Measurements from ENCODE around the gene PPP1R2.
"Not testable (repeated sequence)": the region's sequence is repeated elsewhere in the genome, so short reads cannot be mapped to it uniquely, and the experiment has no call there.

The PPP1R2 gene

DNA sequence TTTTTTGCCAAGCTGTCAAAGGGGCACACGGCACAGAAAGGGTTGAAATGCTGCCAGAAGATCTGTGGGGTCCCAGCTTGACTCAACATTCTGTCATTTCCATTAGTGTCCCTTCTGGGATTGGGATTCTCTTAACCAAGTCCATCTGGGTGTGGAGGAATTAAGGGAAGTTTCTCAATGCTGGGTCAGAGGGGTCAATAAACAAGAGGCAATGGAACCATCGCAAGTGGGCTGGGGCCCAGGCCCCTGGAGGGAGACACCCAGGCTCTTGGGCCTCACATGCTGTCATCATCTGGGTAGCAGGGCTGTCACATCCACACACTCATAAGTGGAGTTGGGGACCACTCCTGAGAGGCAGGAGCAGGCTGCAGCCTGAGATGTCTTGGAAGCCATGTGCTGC is 48.7 kb upstream of the PPP1R2 start (continued):
- no peak for TF ChIP-seq ZEB2 (tag by site-specific recombination; IDR thresholded peaks at IDR 0.05)
- TF ChIP-seq KLF16 (tag by site-specific recombination; IDR thresholded peaks at IDR 0.05), result no peak
- TF ChIP-seq BCL11A (tag by site-specific recombination; IDR thresholded peaks at IDR 0.05; ENCODE audit: low read depth), result no peak
- TF ChIP-seq HOXC10 (CRISPR knock-in tag; IDR thresholded peaks at IDR 0.05), result no peak
- no peak for TF ChIP-seq ZNF629 (tag by site-specific recombination; IDR thresholded peaks at IDR 0.05)
- no peak for TF ChIP-seq ZNF670 (tag by site-specific recombination; IDR thresholded peaks at IDR 0.05; ENCODE audit: low read depth)
- TF ChIP-seq ZNF292 (tag by site-specific recombination; IDR thresholded peaks at IDR 0.05; ENCODE audit: borderline replicate concordance, low read depth), result no peak
- TF ChIP-seq ZNF248 (tag by site-specific recombination; IDR thresholded peaks at IDR 0.05), result no peak
- TF ChIP-seq ZIC2 (tag by site-specific recombination; IDR thresholded peaks at IDR 0.05), result no peak
- no peak for TF ChIP-seq ZNF175 (tag by site-specific recombination; IDR thresholded peaks at IDR 0.05)

DNA sequence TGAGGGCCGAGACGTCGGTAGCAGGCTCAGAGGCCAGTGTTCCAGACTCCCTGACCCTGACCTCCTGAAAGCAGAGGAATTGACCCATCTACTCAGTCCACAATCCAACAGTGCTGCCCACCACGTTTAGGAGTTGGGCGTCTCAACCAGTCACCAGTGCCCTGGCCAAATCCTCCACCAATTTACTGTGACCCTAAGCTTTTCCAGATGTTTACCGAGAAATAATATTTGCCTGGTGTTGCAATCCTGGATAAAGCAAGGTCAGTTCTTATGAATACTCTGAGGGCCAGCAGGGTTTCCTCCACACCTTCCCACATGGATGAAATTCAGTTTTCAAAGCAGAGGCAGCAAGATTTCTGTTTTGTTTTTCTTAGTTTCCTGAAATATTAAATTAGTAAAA is 48.1 kb upstream of the PPP1R2 start:
- no peaks in the 10 kb centered on the region for H3K9me3 ChIP-seq (ENCODE audit: control insufficient read depth, insufficient read depth, low read depth, low read length)
- ChIA-PET CTCF (interaction anchor here (0.5 kb wide), 1 partner anchor 920 kb away, joined by 3 read pairs; no protein-coding TSS in a partner anchor), POLR2A (no interaction called here)
- TF ChIP-seq, protein P1, sequence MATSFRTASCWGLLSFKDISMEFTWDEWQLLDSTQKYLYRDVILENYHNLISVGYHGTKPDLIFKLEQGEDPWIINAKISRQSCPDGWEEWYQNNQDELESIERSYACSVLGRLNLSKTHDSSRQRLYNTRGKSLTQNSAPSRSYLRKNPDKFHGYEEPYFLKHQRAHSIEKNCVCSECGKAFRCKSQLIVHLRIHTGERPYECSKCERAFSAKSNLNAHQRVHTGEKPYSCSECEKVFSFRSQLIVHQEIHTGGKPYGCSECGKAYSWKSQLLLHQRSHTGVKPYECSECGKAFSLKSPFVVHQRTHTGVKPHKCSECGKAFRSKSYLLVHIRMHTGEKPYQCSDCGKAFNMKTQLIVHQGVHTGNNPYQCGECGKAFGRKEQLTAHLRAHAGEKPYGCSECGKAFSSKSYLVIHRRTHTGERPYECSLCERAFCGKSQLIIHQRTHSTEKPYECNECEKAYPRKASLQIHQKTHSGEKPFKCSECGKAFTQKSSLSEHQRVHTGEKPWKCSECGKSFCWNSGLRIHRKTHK (tag by site-specific recombination; IDR thresholded peaks at IDR 0.05), result no peak
- TF ChIP-seq ZNF530 (tag by site-specific recombination; IDR thresholded peaks at IDR 0.05; ENCODE audit: low read depth) (no peak), ZEB2 (tag by site-specific recombination; IDR thresholded peaks at IDR 0.05) (no peak), ZNF548 (tag by site-specific recombination; IDR thresholded peaks at IDR 0.05) (no peak), ZNF155 (tag by site-specific recombination; IDR thresholded peaks at IDR 0.05) (no peak), ZNF555 (tag by site-specific recombination; conservative IDR thresholded peaks at IDR 0.05) (no peak), ZNF112 (tag by site-specific recombination; IDR thresholded peaks at IDR 0.05) (no peak), SP2 (tag by site-specific recombination; IDR thresholded peaks at IDR 0.05) (no peak), ZNF658 (tag by site-specific recombination; IDR thresholded peaks at IDR 0.05) (no peak), ZNF629 (tag by site-specific recombination; IDR thresholded peaks at IDR 0.05) (no peak), ZNF514 (tag by site-specific recombination; IDR thresholded peaks at IDR 0.05) (no peak), ZBTB17 (tag by site-specific recombination; IDR thresholded peaks at IDR 0.05) (no peak), OVOL3 (tag by site-specific recombination; IDR thresholded peaks at IDR 0.05) (no peak), ZNF248 (tag by site-specific recombination; IDR thresholded peaks at IDR 0.05) (no peak), ZNF223 (tag by site-specific recombination; IDR thresholded peaks at IDR 0.05) (no peak)
- TF ChIP-seq, protein P2, sequence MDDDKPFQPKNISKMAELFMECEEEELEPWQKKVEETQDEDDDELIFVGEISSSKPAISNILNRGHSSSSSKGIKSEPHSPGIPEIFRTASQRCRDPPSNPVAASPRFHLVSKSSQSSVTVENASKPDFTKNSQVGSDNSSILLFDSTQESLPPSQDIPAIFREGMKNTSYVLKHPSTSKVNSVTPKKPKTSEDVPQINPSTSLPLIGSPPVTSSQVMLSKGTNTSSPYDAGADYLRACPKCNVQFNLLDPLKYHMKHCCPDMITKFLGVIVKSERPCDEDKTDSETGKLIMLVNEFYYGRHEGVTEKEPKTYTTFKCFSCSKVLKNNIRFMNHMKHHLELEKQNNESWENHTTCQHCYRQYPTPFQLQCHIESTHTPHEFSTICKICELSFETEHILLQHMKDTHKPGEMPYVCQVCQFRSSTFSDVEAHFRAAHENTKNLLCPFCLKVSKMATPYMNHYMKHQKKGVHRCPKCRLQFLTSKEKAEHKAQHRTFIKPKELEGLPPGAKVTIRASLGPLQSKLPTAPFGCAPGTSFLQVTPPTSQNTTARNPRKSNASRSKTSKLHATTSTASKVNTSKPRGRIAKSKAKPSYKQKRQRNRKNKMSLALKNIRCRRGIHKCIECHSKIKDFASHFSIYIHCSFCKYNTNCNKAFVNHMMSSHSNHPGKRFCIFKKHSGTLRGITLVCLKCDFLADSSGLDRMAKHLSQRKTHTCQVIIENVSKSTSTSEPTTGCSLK (tag by site-specific recombination; IDR thresholded peaks at IDR 0.05), result no peak
- TF ChIP-seq, protein P3, sequence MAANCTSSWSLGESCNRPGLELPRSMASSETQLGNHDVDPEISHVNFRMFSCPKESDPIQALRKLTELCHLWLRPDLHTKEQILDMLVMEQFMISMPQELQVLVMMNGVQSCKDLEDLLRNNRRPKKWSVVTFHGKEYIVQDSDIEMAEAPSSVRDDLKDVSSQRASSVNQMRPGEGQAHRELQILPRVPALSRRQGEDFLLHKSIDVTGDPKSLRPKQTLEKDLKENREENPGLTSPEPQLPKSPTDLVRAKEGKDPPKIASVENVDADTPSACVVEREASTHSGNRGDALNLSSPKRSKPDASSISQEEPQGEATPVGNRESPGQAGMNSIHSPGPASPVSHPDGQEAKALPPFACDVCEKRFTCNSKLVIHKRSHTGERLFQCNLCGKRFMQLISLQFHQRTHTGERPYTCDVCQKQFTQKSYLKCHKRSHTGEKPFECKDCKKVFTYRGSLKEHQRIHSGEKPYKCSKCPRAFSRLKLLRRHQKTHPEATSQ (tag by site-specific recombination; IDR thresholded peaks at IDR 0.05), result no peak
- TF ChIP-seq, protein P4, sequence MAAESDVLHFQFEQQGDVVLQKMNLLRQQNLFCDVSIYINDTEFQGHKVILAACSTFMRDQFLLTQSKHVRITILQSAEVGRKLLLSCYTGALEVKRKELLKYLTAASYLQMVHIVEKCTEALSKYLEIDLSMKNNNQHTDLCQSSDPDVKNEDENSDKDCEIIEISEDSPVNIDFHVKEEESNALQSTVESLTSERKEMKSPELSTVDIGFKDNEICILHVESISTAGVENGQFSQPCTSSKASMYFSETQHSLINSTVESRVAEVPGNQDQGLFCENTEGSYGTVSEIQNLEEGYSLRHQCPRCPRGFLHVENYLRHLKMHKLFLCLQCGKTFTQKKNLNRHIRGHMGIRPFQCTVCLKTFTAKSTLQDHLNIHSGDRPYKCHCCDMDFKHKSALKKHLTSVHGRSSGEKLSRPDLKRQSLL (tag by site-specific recombination; IDR thresholded peaks at IDR 0.05), result no peak
- TF ChIP-seq, protein P5, sequence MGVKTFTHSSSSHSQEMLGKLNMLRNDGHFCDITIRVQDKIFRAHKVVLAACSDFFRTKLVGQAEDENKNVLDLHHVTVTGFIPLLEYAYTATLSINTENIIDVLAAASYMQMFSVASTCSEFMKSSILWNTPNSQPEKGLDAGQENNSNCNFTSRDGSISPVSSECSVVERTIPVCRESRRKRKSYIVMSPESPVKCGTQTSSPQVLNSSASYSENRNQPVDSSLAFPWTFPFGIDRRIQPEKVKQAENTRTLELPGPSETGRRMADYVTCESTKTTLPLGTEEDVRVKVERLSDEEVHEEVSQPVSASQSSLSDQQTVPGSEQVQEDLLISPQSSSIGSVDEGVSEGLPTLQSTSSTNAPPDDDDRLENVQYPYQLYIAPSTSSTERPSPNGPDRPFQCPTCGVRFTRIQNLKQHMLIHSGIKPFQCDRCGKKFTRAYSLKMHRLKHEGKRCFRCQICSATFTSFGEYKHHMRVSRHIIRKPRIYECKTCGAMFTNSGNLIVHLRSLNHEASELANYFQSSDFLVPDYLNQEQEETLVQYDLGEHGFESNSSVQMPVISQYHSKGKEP (tag by site-specific recombination; IDR thresholded peaks at IDR 0.05), result no peak
- TF ChIP-seq, protein P6, sequence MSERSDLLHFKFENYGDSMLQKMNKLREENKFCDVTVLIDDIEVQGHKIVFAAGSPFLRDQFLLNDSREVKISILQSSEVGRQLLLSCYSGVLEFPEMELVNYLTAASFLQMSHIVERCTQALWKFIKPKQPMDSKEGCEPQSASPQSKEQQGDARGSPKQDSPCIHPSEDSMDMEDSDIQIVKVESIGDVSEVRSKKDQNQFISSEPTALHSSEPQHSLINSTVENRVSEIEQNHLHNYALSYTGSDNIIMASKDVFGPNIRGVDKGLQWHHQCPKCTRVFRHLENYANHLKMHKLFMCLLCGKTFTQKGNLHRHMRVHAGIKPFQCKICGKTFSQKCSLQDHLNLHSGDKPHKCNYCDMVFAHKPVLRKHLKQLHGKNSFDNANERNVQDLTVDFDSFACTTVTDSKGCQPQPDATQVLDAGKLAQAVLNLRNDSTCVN (tag by site-specific recombination; optimal IDR thresholded peaks at IDR 0.05), result no peak
- H3K4me3 ChIP-seq (ENCODE audit: low read depth, low read length), result no peak overlapping the region
- no peaks in the 10 kb centered on the region for H3K4me1 ChIP-seq (ENCODE audit: control insufficient read depth, insufficient read depth, low read length)
- no peaks in the 10 kb centered on the region for H3K36me3 ChIP-seq (ENCODE audit: control insufficient read depth in 2 of 2, insufficient read depth in 1 of 2, low read length in 2 of 2)
- no peak overlapping the region for H3K27ac ChIP-seq (ENCODE audit: extremely low read depth, low read depth, low read length)

DNA sequence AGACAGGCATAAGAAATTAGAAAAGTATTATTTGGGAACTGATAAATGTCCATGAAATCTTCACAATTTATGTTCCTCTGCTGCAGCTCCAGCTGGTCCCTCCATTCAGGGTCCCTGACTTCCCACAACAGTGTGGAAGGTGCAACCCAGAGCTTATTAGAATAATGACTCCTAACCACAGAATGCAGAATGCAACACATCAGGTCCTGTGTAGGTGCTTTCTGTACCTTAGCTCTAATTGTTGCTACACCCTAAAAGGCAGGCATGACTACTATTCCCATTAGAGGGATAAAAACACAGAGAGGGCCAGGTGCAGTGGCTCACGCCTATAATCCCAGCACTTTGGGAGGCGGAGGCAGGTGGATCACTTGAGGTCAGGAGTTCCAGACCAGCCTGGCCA is 47.3 kb upstream of the PPP1R2 start:
- H3K27ac ChIP-seq (ENCODE audit: extremely low read depth, low read depth, low read length); POLR2A ChIA-PET; H3K36me3 ChIP-seq (ENCODE audit: control insufficient read depth in 2 of 2, insufficient read depth in 1 of 2, low read length in 2 of 2); H3K9me3 ChIP-seq (ENCODE audit: control insufficient read depth, insufficient read depth, low read depth, low read length); H3K4me1 ChIP-seq (ENCODE audit: control insufficient read depth, insufficient read depth, low read length); CTCF ChIA-PET; H3K4me3 ChIP-seq (ENCODE audit: low read depth, low read length): not testable (repeated sequence)
